H1 (cell line): ENCODE data around the gene ZNF814.
"Not testable (repeated sequence)": the region's sequence is repeated elsewhere in the genome, so short reads cannot be mapped to it uniquely, and the experiment has no call there.

Experiments used
- NRF1 ChIP-seq: IDR thresholded peaks from 2 replicates; pipeline ENCODE4 v1.6.1; 2011; ENCODE audit warnings: mild to moderate bottlenecking, low read depth, low read length, improper control_type of control experiment
- POLR2AphosphoS5 ChIP-seq: IDR thresholded peaks from 2 replicates; pipeline ENCODE4 v1.6.1; 2011; ENCODE audit warnings: low read depth, low read length
- RFX5 ChIP-seq: IDR thresholded peaks from 2 replicates; pipeline ENCODE4 v1.6.1; 2011; ENCODE audit warnings: low read depth, low read length, improper control_type of control experiment, borderline replicate concordance
- SUZ12 ChIP-seq: fragments of 200-600 bp; sonication (generic); IDR thresholded peaks from 2 replicates; pipeline ENCODE4 v1.6.1; 2012; ENCODE audit warnings: mild to moderate bottlenecking, inconsistent platforms, low read length, moderate library complexity, mixed read lengths
- TAF1 ChIP-seq: IDR thresholded peaks from 2 replicates; pipeline ENCODE4 v1.6.1; 2011; ENCODE audit warnings: mild to moderate bottlenecking, low read depth, low read length
- TEAD4 ChIP-seq: IDR thresholded peaks from 2 replicates; pipeline ENCODE4 v1.6.1; 2012; ENCODE audit warnings: low read depth, low read length, inconsistent platforms, mixed read lengths
- TF ChIP-seq, protein P1 (sequence below): IDR thresholded peaks from 2 replicates; pipeline ENCODE4 v1.6.1; 2011; ENCODE audit warnings: low read depth, mild to moderate bottlenecking, low read length; ENCODE audit not compliant: insufficient read depth
- TF ChIP-seq, protein P2 (sequence below), 3 experiments: IDR thresholded peaks; 1 replicate in 2 of 3; 2 replicates in 1 of 3; pipeline versions ENCODE4 v1.5.1 to v1.6.1; 2011; ENCODE audit warnings: low read length in 3 of 3, mild to moderate bottlenecking in 3 of 3, inconsistent platforms in 2 of 3, low read depth in 1 of 3, moderate library complexity in 1 of 3; ENCODE audit not compliant: insufficient read depth in 1 of 3; ENCODE audit errors: control extremely low read depth in 1 of 3

GRCh38 chr19:57849162-57849665 lies 39.6 kb downstream of the ZNF814 start:
- TF ChIP-seq, protein P1, sequence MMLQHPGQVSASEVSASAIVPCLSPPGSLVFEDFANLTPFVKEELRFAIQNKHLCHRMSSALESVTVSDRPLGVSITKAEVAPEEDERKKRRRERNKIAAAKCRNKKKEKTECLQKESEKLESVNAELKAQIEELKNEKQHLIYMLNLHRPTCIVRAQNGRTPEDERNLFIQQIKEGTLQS, result not testable (repeated sequence)
- not testable (repeated sequence) for TF ChIP-seq POLR2AphosphoS5, TEAD4, NRF1, SUZ12, TAF1, RFX5
- TF ChIP-seq, protein P2, sequence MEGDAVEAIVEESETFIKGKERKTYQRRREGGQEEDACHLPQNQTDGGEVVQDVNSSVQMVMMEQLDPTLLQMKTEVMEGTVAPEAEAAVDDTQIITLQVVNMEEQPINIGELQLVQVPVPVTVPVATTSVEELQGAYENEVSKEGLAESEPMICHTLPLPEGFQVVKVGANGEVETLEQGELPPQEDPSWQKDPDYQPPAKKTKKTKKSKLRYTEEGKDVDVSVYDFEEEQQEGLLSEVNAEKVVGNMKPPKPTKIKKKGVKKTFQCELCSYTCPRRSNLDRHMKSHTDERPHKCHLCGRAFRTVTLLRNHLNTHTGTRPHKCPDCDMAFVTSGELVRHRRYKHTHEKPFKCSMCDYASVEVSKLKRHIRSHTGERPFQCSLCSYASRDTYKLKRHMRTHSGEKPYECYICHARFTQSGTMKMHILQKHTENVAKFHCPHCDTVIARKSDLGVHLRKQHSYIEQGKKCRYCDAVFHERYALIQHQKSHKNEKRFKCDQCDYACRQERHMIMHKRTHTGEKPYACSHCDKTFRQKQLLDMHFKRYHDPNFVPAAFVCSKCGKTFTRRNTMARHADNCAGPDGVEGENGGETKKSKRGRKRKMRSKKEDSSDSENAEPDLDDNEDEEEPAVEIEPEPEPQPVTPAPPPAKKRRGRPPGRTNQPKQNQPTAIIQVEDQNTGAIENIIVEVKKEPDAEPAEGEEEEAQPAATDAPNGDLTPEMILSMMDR (IDR thresholded peaks at IDR 0.05; ENCODE audit: control extremely low read depth in 1 of 3, insufficient read depth in 1 of 3, low read depth in 1 of 3, low read length in 3 of 3), result not testable (repeated sequence)
